ENCODE data around the gene SESN1.

- no peak for TF ChIP-seq SMC3 (IDR thresholded peaks at IDR 0.05)
- no peak for TF ChIP-seq CTCF (IDR thresholded peaks at IDR 0.05)
Measured at GRCh38 chr6:109052852-109053251, 41.8 kb downstream of the SESN1 start.
